GM23338 (cell line): ENCODE measurements around the gene CABP4. TPM values are rescaled to one million over a fixed set of nuclear protein-coding genes. Genes with fewer than 3 reads are reported as not detected.

ENCODE experiments used
- ATAC-seq: fragments of 200-7000 bp; cut with Tn5 transposase; 3 replicates; pipeline ENCODE4 v1.9.1; 2020
- DNase-seq: peaks from one replicate; pipeline ENCODE4 v3.0.0-alpha.2; 2015; ENCODE audit warnings: low spot score
- H2AFZ ChIP-seq: fragments of 200-600 bp; sonication (generic); 2 replicates; pipeline ENCODE4 v1.8.0; 2016; ENCODE audit warnings: antibody characterized with exemption, mild to moderate bottlenecking, moderate library complexity
- H3F3A ChIP-seq: fragments of 200-600 bp; sonication (generic); replicated peaks from 2 replicates; pipeline ENCODE4 v1.8.0; 2017; ENCODE audit warnings: antibody characterized with exemption, mixed run types, low read depth
- H3K27ac ChIP-seq: fragments of 200-600 bp; sonication (generic); 2 replicates; pipeline ENCODE4 v1.6.1; 2016; ENCODE audit warnings: low read depth
- H3K27me3 ChIP-seq: fragments of 200-600 bp; sonication (generic); 2 replicates; pipeline ENCODE4 v1.8.0; 2016; ENCODE audit warnings: mild to moderate bottlenecking, mixed run types, moderate library complexity; ENCODE audit not compliant: insufficient read depth
- H3K36me3 ChIP-seq: fragments of 200-600 bp; sonication (generic); 2 replicates; pipeline ENCODE4 v1.8.0; 2016; ENCODE audit warnings: mild to moderate bottlenecking; ENCODE audit not compliant: insufficient read depth
- H3K4me1 ChIP-seq: fragments of 200-600 bp; sonication (generic); 2 replicates; pipeline ENCODE4 v1.8.0; 2016; ENCODE audit warnings: mild to moderate bottlenecking, moderate library complexity; ENCODE audit not compliant: insufficient read depth
- H3K4me2 ChIP-seq: fragments of 200-600 bp; sonication (generic); 2 replicates; pipeline ENCODE4 v1.7.1; 2017; ENCODE audit warnings: mixed run types
- H3K4me3 ChIP-seq: fragments of 200-600 bp; sonication (generic); 2 replicates; pipeline ENCODE4 v1.6.1; 2016; ENCODE audit warnings: mixed run types
- H3K79me2 ChIP-seq: fragments of 200-600 bp; sonication (generic); replicated peaks from 2 replicates; pipeline ENCODE4 v1.8.0; 2017; ENCODE audit warnings: mild to moderate bottlenecking; ENCODE audit not compliant: insufficient read depth
- H3K9me2 ChIP-seq: fragments of 200-600 bp; sonication (generic); 2 replicates; pipeline ENCODE4 v1.8.0; 2017; ENCODE audit not compliant: insufficient read depth
- H4K20me1 ChIP-seq: fragments of 200-600 bp; sonication (generic); replicated peaks from 2 replicates; pipeline ENCODE4 v1.8.0; 2017; ENCODE audit warnings: mild to moderate bottlenecking; ENCODE audit not compliant: insufficient read depth
- H3K27ac Mint-ChIP-seq: 2 replicates; pipeline ENCODE4 v1.8.0; 2020; ENCODE audit warnings: inconsistent platforms, mild to moderate bottlenecking, moderate library complexity, mixed read lengths
- H3K27me3 Mint-ChIP-seq: 3 replicates; pipeline ENCODE4 v1.8.0; 2022; ENCODE audit warnings: low read depth, mild to moderate bottlenecking, moderate library complexity, mixed read lengths, inconsistent platforms; ENCODE audit not compliant: insufficient read depth, poor library complexity
- H3K36me3 Mint-ChIP-seq: 3 replicates; pipeline ENCODE4 v1.8.0; 2021; ENCODE audit warnings: low read depth, mild to moderate bottlenecking, inconsistent platforms, moderate library complexity, mixed read lengths
- H3K4me1 Mint-ChIP-seq: 3 replicates; pipeline ENCODE4 v1.8.0; 2020; ENCODE audit warnings: mild to moderate bottlenecking, inconsistent platforms, mixed read lengths
- H3K4me3 Mint-ChIP-seq: 3 replicates; pipeline ENCODE4 v1.8.0; 2021; ENCODE audit warnings: moderate library complexity, mild to moderate bottlenecking, inconsistent platforms, mixed read lengths
- H3K9me3 Mint-ChIP-seq: 3 replicates; pipeline ENCODE4 v1.8.0; 2020; ENCODE audit warnings: moderate library complexity, mild to moderate bottlenecking, inconsistent platforms, mixed read lengths
- CREB1 ChIP-seq: fragments of 250-450 bp; sonication (Bioruptor Pico); IDR thresholded peaks from 2 replicates; pipeline ENCODE4 v1.5.0; 2020; ENCODE audit warnings: low read depth, mild to moderate bottlenecking, moderate library complexity
- EZH2 ChIP-seq: fragments of 200-600 bp; sonication (generic); IDR thresholded peaks from one replicate; pipeline ENCODE4 v1.8.0; 2017; ENCODE audit warnings: antibody characterized with exemption, mild to moderate bottlenecking, low read depth; ENCODE audit not compliant: unreplicated experiment
- EZH2phosphoT487 ChIP-seq: fragments of 200-600 bp; sonication (generic); IDR thresholded peaks from one replicate; pipeline ENCODE4 v1.8.1; 2018; ENCODE audit warnings: antibody characterized with exemption; ENCODE audit not compliant: unreplicated experiment
- JUNB ChIP-seq: IDR thresholded peaks from one replicate; pipeline ENCODE4 v1.6.1; 2016; ENCODE audit warnings: antibody characterized with exemption; ENCODE audit not compliant: unreplicated experiment
- NANOG ChIP-seq: IDR thresholded peaks from 2 replicates; pipeline ENCODE4 v1.6.1; 2016; ENCODE audit warnings: antibody characterized with exemption, borderline replicate concordance
- POLR2AphosphoS5 ChIP-seq: IDR thresholded peaks from 2 replicates; pipeline ENCODE4 v1.6.1; 2016; ENCODE audit warnings: antibody characterized with exemption, low read depth
- STAT1 ChIP-seq: IDR thresholded peaks from one replicate; pipeline ENCODE4 v1.6.1; 2016; ENCODE audit warnings: antibody characterized with exemption; ENCODE audit not compliant: unreplicated experiment
- ZNF114 ChIP-seq: fragments of 250-450 bp; sonication (Bioruptor Pico); IDR thresholded peaks from 2 replicates; pipeline ENCODE4 v1.5.0; 2020; ENCODE audit warnings: mild to moderate bottlenecking, moderate library complexity
- ZNF331 ChIP-seq: fragments of 250-450 bp; sonication (Bioruptor Pico); IDR thresholded peaks from 2 replicates; pipeline ENCODE4 v1.5.0; 2020; ENCODE audit warnings: low read depth, mild to moderate bottlenecking, moderate library complexity
- polyA plus RNA-seq: library from polyadenylated mRNA; unstranded; fragments of >200 nt; fragmentation: Nextera tagmentation; extraction: Ambion mirVana; gene quantifications from 2 replicates; pipeline ENCODE4 v1.2.1, GENCODE V29; 2016
- total RNA-seq: library from RNA; depleted of rRNA; stranded (reverse); fragments of >200 nt; shearing (Covaris generic); gene quantifications from 2 replicates; pipeline ENCODE4 v1.2.3, GENCODE V29; 2014
- TF ChIP-seq, protein P1 (sequence below): IDR thresholded peaks from one replicate; pipeline ENCODE4 v1.6.1; 2018; ENCODE audit warnings: antibody characterized with exemption; ENCODE audit not compliant: unreplicated experiment
- TF ChIP-seq, protein P2 (sequence below): fragments of 250-450 bp; sonication (Bioruptor Pico); IDR thresholded peaks from 2 replicates; pipeline ENCODE4 v1.5.0; 2020; ENCODE audit warnings: mild to moderate bottlenecking, moderate library complexity
- TF ChIP-seq, protein P3 (sequence below), 2 experiments: fragments of 200-600 bp in 1 of 2; sonication (generic) in 1 of 2; conservative IDR thresholded peaks; 2 replicates each; pipeline versions ENCODE4 v1.5.1 to v1.6.1; 2016 to 2017; ENCODE audit warnings: antibody characterized with exemption in 2 of 2, low read depth in 2 of 2, mild to moderate bottlenecking in 2 of 2, moderate library complexity in 1 of 2
- TF ChIP-seq, protein P4 (sequence below): IDR thresholded peaks from 2 replicates; pipeline ENCODE4 v1.6.1; 2016; ENCODE audit warnings: antibody characterized with exemption

CABP4 gene
- total and polyA plus RNA-seq, 2 experiments from 2014 or later = 0.28 TPM; not detected in 1

DNA sequence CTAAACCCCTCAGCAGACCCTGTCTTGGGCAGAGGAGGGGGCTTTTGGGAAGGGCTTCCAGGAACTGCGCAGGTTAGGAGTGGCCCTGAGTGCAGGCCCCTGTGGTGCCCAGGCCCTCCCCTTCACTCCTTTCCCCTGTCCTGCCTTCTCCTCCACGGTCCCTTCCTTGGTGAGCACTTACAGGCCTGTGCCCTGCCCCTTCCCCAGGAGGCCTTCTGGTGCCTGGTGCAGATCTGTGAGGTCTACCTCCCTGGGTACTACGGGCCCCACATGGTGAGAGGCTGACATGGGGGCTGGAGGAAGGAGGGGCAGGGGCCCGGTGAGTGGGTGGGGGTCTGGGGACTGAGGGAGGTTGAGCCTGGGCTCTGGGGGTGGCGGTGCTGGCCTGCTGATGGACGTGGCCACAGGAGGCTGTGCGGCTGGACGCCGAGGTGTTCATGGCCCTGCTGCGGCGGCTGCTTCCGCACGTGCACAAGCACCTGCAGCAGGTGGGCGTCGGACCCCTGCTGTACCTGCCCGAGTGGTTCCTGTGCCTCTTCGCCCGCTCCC lies 48.7 kb upstream of the CABP4 start:
- no peaks in the 10 kb centered on the region for H3F3A ChIP-seq
- no peaks in the 10 kb centered on the region for H4K20me1 ChIP-seq
- H3K79me2 ChIP-seq = no peaks in the 10 kb centered on the region
- DNase-seq (no peak), ATAC-seq (no peak)
- H3K4me2 ChIP-seq = no peak overlapping the region
- Mint-ChIP-seq H3K4me3 (no peak overlapping the region), H3K9me3 (no peaks in the 10 kb centered on the region), H3K4me1 (peaks cover 21% of the 10 kb centered on the region), H3K27me3 (peaks cover 26% of the 10 kb centered on the region), H3K36me3 (no peaks in the 10 kb centered on the region), H3K27ac (no peak overlapping the region)
- no peaks in the 10 kb centered on the region for H3K9me2 ChIP-seq
- H3K4me3 ChIP-seq = no peak overlapping the region
- no peaks in the 10 kb centered on the region for H3K36me3 ChIP-seq
- no peak overlapping the region for H3K27ac ChIP-seq
- H3K27me3 ChIP-seq = no peaks in the 10 kb centered on the region
- no peak overlapping the region for H2AFZ ChIP-seq
- H3K4me1 ChIP-seq = peaks cover 11% of the 10 kb centered on the region; the same call in 1 of the 2 replicates
- TF ChIP-seq, protein P1, sequence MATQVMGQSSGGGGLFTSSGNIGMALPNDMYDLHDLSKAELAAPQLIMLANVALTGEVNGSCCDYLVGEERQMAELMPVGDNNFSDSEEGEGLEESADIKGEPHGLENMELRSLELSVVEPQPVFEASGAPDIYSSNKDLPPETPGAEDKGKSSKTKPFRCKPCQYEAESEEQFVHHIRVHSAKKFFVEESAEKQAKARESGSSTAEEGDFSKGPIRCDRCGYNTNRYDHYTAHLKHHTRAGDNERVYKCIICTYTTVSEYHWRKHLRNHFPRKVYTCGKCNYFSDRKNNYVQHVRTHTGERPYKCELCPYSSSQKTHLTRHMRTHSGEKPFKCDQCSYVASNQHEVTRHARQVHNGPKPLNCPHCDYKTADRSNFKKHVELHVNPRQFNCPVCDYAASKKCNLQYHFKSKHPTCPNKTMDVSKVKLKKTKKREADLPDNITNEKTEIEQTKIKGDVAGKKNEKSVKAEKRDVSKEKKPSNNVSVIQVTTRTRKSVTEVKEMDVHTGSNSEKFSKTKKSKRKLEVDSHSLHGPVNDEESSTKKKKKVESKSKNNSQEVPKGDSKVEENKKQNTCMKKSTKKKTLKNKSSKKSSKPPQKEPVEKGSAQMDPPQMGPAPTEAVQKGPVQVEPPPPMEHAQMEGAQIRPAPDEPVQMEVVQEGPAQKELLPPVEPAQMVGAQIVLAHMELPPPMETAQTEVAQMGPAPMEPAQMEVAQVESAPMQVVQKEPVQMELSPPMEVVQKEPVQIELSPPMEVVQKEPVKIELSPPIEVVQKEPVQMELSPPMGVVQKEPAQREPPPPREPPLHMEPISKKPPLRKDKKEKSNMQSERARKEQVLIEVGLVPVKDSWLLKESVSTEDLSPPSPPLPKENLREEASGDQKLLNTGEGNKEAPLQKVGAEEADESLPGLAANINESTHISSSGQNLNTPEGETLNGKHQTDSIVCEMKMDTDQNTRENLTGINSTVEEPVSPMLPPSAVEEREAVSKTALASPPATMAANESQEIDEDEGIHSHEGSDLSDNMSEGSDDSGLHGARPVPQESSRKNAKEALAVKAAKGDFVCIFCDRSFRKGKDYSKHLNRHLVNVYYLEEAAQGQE = no peak
- TF ChIP-seq, protein P2, sequence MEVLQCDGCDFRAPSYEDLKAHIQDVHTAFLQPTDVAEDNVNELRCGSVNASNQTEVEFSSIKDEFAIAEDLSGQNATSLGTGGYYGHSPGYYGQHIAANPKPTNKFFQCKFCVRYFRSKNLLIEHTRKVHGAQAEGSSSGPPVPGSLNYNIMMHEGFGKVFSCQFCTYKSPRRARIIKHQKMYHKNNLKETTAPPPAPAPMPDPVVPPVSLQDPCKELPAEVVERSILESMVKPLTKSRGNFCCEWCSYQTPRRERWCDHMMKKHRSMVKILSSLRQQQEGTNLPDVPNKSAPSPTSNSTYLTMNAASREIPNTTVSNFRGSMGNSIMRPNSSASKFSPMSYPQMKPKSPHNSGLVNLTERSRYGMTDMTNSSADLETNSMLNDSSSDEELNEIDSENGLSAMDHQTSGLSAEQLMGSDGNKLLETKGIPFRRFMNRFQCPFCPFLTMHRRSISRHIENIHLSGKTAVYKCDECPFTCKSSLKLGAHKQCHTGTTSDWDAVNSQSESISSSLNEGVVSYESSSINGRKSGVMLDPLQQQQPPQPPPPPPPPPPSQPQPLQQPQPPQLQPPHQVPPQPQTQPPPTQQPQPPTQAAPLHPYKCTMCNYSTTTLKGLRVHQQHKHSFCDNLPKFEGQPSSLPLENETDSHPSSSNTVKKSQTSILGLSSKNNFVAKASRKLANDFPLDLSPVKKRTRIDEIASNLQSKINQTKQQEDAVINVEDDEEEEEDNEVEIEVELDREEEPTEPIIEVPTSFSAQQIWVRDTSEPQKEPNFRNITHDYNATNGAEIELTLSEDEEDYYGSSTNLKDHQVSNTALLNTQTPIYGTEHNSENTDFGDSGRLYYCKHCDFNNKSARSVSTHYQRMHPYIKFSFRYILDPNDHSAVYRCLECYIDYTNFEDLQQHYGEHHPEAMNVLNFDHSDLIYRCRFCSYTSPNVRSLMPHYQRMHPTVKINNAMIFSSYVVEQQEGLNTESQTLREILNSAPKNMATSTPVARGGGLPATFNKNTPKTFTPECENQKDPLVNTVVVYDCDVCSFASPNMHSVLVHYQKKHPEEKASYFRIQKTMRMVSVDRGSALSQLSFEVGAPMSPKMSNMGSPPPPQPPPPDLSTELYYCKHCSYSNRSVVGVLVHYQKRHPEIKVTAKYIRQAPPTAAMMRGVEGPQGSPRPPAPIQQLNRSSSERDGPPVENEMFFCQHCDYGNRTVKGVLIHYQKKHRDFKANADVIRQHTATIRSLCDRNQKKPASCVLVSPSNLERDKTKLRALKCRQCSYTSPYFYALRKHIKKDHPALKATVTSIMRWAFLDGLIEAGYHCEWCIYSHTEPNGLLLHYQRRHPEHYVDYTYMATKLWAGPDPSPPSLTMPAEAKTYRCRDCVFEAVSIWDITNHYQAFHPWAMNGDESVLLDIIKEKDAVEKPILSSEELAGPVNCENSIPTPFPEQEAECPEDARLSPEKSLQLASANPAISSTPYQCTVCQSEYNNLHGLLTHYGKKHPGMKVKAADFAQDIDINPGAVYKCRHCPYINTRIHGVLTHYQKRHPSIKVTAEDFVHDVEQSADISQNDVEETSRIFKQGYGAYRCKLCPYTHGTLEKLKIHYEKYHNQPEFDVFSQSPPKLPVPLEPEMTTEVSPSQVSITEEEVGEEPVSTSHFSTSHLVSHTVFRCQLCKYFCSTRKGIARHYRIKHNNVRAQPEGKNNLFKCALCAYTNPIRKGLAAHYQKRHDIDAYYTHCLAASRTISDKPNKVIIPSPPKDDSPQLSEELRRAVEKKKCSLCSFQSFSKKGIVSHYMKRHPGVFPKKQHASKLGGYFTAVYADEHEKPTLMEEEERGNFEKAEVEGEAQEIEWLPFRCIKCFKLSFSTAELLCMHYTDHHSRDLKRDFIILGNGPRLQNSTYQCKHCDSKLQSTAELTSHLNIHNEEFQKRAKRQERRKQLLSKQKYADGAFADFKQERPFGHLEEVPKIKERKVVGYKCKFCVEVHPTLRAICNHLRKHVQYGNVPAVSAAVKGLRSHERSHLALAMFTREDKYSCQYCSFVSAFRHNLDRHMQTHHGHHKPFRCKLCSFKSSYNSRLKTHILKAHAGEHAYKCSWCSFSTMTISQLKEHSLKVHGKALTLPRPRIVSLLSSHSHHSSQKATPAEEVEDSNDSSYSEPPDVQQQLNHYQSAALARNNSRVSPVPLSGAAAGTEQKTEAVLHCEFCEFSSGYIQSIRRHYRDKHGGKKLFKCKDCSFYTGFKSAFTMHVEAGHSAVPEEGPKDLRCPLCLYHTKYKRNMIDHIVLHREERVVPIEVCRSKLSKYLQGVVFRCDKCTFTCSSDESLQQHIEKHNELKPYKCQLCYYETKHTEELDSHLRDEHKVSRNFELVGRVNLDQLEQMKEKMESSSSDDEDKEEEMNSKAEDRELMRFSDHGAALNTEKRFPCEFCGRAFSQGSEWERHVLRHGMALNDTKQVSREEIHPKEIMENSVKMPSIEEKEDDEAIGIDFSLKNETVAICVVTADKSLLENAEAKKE = no peak
- no peak for TF ChIP-seq NANOG
- no peak for TF ChIP-seq STAT1
- no peak for TF ChIP-seq ZNF114 (CRISPR knock-in tag)
- TF ChIP-seq, protein P3, sequence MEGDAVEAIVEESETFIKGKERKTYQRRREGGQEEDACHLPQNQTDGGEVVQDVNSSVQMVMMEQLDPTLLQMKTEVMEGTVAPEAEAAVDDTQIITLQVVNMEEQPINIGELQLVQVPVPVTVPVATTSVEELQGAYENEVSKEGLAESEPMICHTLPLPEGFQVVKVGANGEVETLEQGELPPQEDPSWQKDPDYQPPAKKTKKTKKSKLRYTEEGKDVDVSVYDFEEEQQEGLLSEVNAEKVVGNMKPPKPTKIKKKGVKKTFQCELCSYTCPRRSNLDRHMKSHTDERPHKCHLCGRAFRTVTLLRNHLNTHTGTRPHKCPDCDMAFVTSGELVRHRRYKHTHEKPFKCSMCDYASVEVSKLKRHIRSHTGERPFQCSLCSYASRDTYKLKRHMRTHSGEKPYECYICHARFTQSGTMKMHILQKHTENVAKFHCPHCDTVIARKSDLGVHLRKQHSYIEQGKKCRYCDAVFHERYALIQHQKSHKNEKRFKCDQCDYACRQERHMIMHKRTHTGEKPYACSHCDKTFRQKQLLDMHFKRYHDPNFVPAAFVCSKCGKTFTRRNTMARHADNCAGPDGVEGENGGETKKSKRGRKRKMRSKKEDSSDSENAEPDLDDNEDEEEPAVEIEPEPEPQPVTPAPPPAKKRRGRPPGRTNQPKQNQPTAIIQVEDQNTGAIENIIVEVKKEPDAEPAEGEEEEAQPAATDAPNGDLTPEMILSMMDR (conservative IDR thresholded peaks at IDR 0.05; ENCODE audit: low read depth in 2 of 2) = no peak
- TF ChIP-seq, protein P4, sequence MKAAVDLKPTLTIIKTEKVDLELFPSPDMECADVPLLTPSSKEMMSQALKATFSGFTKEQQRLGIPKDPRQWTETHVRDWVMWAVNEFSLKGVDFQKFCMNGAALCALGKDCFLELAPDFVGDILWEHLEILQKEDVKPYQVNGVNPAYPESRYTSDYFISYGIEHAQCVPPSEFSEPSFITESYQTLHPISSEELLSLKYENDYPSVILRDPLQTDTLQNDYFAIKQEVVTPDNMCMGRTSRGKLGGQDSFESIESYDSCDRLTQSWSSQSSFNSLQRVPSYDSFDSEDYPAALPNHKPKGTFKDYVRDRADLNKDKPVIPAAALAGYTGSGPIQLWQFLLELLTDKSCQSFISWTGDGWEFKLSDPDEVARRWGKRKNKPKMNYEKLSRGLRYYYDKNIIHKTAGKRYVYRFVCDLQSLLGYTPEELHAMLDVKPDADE = no peak
- TF ChIP-seq JUNB = no peak
- no peak for TF ChIP-seq CREB1 (CRISPR knock-in tag)
- TF ChIP-seq POLR2AphosphoS5 = no peak
- TF ChIP-seq EZH2phosphoT487 = no peak
- no peak for TF ChIP-seq EZH2
- no peak for TF ChIP-seq ZNF331 (CRISPR knock-in tag)
